GM18858 (cell line): ENCODE results near the gene LPCAT1.
"Not testable (repeated sequence)": the region's sequence is repeated elsewhere in the genome, so short reads cannot be mapped to it uniquely, and the experiment has no call there.

Source experiments
- ATAC-seq: cut with Tn5 transposase; IDR thresholded peaks from one replicate; pipeline ENCODE4 v1.9.1; 2021; ENCODE audit not compliant: unreplicated experiment

The LPCAT1 gene

DNA sequence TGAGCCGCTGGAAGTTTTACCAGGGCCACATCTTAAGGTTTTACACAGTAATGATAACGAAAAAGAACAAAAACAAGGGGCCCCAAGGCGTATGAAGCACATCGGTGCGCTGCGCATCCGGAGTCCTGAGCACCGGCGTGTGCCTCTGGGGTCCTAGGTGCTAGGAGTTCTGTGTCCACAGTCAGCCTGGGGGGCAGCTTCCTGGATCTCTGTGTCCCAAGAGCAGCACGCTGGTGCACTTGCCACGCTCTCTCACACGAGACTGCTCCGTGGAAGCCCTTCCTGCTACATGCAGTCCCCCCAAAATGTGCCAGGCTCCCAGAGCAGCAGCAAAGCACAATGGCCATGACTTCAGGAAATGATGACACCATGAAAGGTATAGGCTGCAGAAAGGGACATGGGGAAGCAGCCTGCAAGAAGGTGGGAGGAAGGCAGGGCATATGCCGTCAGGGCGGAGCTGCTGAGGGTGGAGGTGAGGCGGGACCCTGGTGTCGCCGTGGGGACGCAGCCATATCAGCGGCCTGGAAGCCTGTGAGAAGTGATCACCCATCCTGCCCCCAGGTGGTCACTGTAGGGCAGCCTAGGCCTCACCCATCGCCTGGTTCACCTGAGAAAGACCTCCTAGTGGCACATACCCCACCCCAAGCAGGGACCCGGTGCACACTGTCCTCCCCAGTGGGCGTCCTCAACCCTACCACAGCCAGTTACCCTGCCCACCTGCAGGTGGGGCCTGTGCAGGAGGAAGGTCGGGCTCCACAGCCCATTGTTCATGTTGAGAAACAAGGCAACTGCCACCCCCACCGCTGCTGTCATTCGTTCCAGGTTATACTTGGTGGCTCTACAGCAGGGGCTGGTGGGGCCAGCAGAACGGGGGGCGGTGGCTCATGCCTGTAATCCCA is 54.9 kb downstream of the LPCAT1 start:
- ATAC-seq, result no peak

DNA sequence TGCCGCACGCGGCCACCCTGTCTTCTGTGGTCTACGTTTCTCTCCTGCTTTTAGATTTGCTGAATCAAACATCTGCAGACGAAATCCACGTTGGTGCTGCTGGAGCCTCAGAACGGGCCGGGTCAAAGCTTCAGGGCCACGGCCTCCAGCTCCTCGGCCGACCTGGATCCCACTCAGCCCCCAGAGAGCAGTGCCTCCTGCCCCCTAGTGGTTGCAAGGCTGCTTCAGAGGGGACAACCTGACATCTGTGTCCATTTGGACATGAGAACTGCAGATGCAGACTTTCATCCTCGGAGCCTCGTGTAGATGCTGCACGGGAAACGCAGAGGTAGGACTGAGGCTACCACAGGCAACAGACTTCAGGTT is 55.5 kb downstream of the LPCAT1 start:
- no peak for ATAC-seq

DNA sequence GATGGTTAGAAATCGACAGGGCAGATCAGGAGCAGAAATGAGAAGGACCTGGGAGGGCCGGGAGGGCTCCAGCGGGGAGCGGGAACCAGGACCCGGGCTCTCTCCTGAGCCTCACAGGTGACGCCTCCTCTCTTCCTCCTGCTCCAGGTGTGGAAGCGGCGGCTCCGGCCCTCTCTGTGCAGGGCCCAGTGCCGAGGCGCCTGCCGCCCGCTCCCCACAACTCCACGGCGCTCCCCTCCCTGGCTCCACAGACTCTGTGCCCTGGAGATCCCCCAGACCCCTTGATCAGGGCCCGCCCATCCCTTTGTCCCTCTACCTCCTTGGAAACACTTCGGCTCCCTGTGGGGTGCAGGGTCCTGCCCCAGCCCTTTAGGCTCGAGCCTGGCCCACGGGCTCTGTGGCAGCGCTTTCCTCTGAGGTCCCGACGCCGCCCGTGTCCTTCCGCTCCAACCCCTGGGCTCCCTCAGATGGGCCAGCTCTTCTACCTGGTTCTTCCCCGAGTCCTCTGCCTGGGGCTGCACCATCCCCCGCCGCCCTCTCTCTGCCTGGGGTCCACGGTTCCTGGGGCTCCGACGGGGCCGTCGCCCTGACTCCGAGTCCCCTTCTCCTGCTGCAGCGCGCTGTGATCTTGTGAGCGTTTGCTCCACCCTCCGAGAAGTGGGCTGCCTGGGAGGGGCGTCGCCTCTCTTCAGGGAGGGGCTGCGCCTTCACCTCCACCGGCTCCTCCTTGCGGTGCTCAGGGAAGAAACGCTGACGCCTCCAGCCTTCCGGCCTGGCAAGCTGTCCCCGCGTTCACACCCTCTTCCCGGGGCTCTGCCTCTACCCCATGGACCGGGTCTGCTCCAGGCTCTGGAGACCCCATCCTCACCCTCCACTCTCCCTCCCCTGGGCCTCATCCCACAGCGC is 56.2 kb downstream of the LPCAT1 start:
- ATAC-seq, result no peak

DNA sequence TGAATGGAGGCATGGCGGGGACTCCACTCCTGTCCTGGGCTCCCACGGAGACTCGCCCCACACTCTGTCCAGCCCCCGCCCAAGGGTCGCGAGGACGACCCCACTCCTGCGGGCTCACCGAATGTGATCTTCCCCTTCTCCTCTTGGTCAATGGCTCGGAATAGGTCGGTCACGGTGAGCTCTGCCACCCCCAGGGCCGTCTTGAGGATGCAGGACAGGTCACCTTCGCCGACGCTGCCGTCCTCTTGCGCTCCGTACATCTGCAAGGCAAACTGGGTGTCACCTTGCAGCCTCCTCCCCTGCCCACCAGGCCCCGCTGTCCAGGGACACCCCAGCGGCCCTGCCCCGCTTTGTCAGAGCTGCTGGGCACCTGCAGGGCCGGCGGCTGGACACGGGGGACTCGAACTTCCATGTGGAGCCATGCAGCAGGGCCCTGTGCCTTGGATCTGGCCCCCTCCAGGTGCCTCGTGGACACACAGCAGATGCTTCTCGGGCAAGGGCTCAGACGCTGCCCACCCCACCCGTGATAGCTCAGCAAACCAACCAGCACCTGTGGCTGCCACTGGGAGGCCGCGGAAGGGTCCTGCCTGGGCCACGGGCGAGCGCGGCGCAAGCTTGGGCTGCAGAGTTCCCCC is 57.0 kb downstream of the LPCAT1 start:
- no peak for ATAC-seq

DNA sequence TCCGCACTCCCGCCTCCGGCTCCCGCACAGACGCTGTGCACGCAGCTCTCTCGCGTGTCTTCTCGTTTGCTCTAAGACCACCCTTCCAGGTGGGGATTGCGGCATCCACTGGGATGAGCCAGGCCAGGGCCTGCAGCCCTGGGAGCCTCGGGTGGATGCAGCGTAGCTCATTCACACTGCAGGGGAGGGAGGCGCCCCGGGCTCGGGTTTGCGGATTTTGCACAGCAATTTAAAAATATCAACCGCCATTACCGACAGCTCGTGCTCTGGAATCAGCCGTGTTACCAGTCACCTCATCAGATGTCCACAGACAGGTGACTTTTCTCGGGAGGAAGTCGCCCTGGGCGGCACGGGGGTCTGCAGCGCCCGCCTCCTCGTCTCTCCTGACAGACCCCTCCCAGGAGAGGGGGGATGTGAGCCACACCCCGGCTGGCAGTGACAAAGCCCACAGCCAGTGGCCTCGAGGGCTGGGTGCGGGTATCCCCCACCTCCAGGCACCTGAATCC is 57.7 kb downstream of the LPCAT1 start:
- no peak for ATAC-seq

DNA sequence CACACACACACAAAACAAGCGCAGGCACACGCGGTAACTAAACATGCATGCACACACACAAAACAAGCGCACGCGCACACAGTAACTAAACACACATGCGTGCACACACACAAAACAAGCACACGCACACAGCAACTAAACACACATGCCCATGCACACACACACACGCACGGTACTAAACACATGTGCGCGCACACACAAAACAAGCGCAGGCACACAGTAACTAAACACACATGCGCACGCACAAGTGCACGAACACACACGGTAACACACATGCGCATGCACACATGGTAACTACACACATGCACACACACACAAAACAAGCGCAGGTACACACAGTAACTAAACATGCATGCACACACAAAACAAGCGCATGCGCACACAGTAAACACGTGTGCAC is 58.6 kb downstream of the LPCAT1 start:
- ATAC-seq, result no peak

DNA sequence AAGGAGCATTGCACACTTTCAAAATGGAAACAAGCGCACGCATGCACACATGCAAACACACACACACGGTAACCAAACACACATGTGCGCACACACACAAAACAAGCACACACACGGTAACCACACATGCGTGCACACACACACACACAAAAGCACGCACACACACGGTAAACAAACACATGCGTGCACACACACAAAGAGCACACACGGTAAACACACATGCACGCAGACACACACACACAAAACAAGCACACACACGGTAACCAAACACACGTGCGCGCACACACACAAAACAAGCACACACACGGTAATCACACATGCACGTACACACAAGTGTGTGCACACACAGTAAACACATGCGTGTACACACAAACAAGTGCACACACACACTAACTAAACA is 59.2 kb downstream of the LPCAT1 start:
- ATAC-seq, result no peak

DNA sequence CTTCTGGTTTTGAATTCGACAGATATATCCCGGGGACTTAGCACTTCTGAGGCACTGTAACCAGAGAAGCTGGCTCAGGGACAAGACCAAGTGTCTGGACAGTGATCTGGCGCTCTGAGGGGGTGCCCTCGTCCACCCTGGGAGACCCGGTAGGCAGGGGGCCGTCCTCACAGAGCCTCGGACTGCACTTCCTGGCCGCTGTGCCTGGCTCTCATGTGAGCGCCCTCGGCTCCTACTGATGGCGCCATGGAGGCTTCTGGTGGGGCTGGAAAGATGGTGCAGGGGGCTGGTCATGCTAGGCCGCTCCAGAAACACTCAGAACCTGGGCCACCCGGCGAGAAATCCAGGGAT is 59.7 kb downstream of the LPCAT1 start:
- ATAC-seq, result no peak

DNA sequence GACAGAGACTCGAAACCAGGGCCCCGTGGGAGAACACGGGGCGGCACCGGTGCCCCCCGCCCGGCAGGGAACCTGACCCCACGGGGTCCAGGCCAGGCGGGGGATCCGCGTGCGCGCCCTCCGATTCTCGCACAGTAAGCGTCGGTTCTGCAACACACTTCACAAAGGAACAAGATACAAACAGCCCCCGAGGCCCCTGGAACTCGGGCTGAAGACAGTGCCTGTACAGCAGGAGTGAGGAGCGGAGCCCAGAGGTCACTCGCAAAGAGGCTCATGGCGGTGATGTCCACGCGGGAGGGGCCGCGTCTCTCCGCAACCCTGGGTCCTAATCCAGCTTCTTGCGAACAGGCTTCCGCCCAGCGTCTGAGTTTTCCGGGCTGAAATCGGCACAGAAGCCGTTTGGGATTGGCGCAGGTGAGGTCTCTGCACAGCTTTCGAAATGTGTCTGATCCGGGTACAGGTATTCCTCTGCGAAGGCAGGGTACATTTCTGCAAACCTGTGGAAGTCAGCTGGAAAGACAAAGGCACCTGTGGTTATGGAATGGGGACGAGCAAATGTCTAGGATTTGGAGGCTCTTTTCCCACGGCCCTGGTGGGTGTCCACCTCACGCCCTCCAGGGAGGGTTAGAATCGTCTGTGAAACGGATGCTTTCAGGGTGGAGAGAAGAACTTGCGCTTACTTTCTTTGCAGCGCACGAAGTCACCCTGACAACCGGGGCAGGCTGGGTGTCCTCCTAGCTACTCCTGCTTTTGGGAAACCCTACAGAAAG is 60.2 kb downstream of the LPCAT1 start:
- no peak for ATAC-seq

DNA sequence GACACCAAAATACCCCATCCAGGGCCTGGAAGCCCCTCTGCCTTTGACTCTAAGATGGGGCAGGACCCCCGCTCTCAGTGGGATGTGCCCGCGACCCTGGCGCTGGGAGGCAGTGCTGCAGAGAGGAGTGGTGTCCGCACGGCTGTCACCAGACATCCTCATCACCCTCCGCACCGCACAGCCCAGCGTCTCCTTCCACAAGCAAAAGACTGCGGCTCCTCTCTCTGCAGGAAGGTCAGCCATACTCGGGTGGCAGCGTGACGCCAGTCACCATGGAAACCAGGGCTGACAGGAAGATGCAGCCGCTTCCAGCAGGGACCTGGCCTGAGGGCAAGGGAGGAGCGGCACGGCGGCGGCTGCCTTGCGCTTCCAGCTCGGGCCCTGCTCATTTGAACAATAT is 61.4 kb downstream of the LPCAT1 start:
- no peak for ATAC-seq

DNA sequence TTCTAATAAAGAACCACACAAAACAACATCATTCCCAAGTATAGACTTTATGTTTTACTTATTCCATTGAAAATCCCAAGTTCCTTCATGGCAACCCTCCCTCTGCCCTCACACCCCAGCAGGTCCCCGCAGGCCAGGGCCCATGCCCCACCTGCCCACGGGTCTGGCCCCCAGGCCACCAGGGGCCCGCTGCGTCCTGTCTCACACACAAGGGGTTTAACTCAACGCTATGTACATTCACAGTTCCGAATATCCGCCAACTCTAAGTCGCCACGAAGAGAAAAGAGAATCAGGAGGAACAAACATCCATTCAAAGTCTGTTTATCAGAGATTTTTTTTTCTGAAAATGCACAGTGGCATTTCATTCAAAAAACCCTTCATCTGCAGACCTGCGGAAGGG is 62.4 kb downstream of the LPCAT1 start:
- no peak for ATAC-seq

DNA sequence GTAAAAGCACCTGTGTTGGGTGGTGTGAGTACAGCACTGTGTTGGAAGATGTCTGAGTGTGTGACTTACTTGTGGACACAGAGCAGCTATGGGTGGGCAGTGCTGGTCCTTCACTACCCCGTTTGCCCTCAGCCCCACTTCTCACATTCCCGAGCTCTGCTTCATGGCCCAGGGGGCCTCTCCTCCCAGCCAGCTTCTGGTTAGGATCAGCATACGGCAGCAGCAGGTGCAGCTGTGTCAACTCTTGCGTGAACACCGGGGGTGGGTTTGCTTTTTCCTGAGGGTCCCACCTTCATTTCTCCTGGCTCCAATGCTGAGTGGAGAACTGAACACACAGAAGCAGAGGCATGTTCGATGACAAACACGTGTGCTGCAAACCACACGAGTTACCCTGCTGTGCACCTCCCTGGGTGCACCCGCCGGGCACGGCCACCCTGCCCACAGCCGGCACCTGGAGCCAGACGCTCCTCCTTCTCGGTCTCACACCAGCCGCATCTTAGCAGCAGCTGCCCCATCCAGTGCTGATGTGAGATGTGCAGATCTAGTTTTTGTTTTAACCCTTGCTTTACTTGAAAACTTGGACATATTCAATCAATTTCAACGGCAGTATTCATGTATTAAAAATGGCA is 63.6 kb downstream of the LPCAT1 start:
- no peak for ATAC-seq

DNA sequence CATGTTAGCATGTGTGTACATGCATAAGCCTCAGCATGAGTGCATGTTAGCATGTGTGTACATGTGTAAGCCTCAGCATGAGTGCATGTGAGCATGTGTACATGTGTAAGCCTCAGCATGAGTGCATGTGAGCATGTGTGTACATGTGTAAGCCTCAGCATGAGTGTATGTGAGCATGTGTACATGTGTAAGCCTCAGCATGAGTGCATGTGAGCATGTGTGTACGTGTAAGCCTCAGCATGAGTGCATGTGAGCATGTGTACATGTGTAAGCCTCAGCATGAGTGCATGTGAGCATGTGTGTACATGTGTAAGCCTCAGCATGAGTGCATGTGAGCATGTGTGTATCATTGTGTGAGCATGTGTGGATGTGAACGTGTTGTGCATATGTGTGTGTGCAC is 64.3 kb downstream of the LPCAT1 start:
- ATAC-seq, result not testable (repeated sequence)

DNA sequence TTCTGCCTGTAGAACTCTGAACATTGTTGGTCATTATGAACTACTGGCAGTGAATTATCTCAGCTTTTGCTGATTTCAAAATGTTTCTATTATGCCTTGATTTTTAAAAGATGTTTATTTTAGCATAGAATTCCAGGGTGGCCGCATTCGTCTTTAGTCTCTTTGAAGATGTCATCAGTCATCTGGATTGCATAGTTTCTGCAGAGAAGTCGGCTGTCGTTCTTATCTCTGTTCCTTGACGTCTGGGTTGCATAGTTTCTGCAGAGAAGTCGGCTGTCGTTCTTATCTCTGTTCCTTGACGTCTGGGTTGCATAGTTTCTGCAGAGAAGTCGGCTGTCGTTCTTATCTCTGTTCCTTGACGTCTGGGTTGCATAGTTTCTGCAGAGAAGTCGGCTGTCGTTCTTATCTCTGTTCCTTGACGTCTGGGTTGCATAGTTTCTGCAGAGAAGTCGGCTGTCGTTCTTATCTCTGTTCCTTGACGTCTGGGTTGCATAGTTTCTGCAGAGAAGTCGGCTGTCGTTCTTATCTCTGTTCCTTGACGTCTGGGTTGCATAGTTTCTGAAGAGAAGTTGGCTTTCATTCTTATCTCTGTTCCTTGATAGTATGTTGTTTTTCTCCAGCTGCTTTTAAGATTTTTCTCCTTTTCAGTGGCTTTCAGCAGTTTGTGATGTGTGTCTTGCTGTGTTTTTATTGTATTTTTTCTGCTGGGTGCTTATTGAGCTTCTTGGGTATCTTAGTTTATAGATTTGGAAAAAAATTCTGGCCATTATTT is 67.5 kb downstream of the LPCAT1 start:
- ATAC-seq, result not testable (repeated sequence)

DNA sequence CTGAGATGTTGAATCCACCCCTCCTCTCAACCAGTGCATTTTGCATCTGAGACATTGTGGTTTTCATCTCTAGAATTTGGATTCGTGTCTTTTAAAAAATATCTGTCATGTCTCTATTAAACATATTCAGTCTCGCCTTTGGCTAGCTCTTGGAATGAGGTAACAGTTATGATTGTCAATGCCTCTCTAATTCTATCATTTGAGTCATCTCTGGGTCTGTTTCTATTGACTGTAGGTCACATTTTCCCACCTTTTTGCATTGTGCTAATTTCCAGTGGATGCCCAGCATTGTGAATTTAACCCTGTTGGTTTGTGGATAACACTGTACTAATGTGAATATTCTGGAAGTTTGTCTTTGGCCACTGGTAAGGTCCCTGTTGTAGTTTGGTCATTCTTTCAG is 70.1 kb downstream of the LPCAT1 start:
- ATAC-seq, result no peak

DNA sequence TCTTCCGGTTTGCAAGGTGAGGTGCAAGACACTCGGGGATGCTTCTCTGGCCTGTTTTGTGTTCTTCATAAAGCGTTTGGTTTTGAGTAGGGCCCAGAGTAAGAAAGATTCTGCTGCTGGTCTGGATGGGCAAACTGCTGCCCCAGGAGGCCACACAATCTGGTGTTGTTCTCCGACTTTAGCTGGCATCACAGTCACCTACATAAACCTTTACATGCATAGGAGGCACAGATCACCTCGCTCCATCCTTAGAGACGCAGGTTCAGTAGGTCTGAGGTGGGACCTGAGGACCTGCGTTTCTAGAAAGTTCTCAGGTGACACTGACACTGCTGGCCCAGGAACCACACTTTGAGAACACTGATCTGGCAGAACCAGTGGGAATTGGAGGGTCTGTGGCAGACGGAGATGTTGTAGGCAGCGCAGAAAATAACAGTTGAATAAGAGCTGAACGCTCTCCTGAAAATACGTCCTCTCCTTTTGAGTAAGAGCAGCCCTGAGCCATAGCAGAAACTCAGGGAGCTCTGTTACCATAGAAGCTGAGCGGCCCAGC is 74.6 kb downstream of the LPCAT1 start:
- ATAC-seq, result no peak

DNA sequence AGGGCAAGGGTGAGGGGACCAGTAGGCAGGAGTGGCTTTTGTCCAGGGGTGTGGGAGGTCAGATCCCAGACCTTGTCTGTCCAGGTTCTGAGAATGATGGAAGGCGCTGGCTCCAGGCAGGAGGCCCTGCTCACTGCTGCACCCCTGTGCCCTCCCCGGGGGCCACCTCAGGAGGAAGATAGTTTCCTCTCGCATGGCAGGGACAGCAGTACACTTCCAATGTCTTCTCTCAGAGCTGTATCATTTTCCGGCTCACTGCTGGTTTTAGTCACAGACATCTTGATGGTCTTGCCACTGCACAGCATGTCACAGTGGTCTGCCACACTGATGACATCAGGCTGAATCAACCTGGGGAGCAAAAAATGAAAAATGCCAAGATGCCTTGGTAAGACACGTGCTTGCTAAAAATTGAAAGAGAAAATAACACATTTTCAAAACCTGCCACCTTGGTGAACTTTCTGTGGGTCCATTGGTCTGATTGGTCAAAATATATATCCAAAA is 75.2 kb downstream of the LPCAT1 start:
- ATAC-seq, result no peak

DNA sequence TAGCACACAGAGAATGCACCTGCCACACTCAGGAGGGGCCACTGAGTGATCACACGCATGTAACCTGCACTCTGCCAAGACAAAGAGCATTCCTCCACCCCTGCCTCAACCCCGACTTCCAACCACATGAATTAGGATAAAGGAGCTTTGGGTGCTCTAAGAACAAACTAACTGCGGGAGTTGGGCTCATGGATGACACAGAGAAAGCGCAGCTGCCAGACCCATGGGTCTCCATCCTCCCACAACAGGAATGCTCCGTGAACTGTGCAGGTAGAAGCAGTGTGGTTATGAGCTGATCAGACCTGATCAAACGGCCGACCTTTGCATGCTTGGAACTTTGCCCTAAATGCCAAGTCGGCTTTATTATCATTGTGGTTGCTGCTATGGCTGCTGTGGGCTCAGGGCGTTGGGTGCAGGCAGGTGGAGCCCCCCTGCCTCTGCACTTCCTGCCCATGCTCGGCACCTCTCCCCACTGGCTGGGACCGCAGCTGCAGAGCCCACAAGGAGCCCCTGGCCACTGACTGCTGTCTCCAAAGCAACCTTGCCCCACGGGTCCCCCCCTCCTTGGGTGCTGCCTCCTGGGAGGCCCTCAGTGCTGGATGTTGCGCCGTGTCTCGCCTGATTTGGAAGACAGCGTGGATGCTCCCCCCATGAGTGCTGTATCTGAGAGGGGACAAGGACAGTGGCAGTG is 75.9 kb downstream of the LPCAT1 start:
- ATAC-seq, result no peak
